Rectal smooth muscle tissue (tissue), 1 donor: ENCODE results near the gene PLEKHG4B.

Source experiments
- H3K27ac ChIP-seq: one replicate; pipeline ENCODE4 v1.7.0; 2013; ENCODE audit warnings: low read depth, low read length, inconsistent platforms
- H3K27me3 ChIP-seq: one replicate; pipeline ENCODE4 v1.7.0; 2013; ENCODE audit warnings: low read length; ENCODE audit not compliant: control insufficient read depth, insufficient read depth
- H3K36me3 ChIP-seq: one replicate; pipeline ENCODE4 v1.7.0; 2013; ENCODE audit warnings: low read length; ENCODE audit not compliant: control insufficient read depth, insufficient read depth
- H3K4me1 ChIP-seq: one replicate; pipeline ENCODE4 v1.7.0; 2013; ENCODE audit warnings: low read length; ENCODE audit not compliant: control insufficient read depth, insufficient read depth
- H3K4me3 ChIP-seq: one replicate; pipeline ENCODE4 v1.7.0; 2013; ENCODE audit warnings: low read length
- H3K9ac ChIP-seq: one replicate; pipeline ENCODE4 v1.7.0; 2013; ENCODE audit warnings: low read length

The PLEKHG4B gene

DNA sequence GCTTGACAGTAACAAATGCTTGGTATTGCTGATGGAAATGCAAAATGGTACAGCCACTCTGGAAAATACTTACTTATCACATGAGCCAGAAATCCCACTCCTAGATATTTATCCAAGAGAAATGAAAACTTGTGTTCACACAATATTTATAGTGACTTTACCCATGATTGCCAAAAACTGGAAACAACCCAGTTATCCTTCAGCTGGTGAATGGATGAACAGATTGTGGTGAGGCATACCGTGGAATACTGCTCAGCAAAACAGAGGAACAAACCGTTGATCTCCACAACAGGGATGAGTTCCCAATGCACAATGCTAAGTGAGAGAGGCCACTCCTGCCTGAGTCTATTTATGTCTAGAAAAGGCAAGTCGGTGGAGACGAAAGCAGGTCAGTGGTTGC lies 58.8 kb downstream of the PLEKHG4B start:
- Histone ChIP-seq H3K36me3 (no peaks in the 10 kb centered on the region), H3K4me1 (no peaks in the 10 kb centered on the region), H3K27ac (no peak overlapping the region), H3K4me3 (no peak overlapping the region), H3K27me3 (no peaks in the 10 kb centered on the region), H3K9ac (no peak overlapping the region)

DNA sequence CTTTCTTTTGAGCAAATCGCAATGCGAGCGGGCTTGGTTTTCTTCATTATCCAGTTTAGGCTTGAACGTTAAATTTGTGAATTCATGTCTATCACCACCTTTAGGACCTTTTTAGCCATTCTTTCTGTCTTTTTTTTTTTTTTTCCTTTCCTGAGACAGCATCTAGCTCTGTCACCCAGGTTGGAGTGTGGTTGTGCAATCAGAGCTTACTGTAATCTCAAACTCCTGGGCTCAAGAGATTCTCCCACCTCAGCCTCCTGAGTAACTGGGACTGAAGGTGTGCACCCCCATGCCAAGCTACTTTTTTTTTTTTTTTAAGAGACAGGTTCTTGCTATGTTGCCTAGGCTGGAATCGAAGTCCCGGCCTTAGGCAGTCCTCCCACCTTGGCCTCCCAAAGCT lies 60.1 kb downstream of the PLEKHG4B start:
- Histone ChIP-seq H3K27me3 (no peaks in the 10 kb centered on the region), H3K9ac (no peak overlapping the region), H3K36me3 (no peaks in the 10 kb centered on the region), H3K27ac (no peak overlapping the region), H3K4me1 (no peaks in the 10 kb centered on the region), H3K4me3 (no peak overlapping the region)

DNA sequence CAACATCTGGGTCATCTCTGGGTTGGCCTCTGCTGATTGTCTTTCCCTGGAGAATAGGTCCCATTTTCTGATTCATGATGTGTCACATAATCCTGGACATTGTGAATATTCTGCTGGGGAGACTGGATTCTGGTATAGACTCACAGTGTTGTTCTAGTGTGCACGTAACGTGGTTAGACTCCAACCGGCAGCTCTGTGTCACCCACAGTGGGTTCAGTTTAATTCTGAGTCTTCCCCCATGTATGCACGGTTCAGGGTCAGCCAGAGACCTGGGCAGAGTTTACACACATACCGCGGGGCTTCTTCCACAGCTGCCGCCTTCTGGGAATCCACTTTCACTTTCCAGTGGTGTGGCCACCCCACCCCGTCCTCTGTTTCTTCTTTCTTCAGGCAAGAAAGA lies 61.3 kb downstream of the PLEKHG4B start:
- H3K36me3 ChIP-seq = no peaks in the 10 kb centered on the region
- no peak overlapping the region for H3K4me3 ChIP-seq
- H3K27ac ChIP-seq = no peak overlapping the region
- no peak overlapping the region for H3K9ac ChIP-seq
- H3K4me1 ChIP-seq = no peaks in the 10 kb centered on the region
- no peaks in the 10 kb centered on the region for H3K27me3 ChIP-seq

DNA sequence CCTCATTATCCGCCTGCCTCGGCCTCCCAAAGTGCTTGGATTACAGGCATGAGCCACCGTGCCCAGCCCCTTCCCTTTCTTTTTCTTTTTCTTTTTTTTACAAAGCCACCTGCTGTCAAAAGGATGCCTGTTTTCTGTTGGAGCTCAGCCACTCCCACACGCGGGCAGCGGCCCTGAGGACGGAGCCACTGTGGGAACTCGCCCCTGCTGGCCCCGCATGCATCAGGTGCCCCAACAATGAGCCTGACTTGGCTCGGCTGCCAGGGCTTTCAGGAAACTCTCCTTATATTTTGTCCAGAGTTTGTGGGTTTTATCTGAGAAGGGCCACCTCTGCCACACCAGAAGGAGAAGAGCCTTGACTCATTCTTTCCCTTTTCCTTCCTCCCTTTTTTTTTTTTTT lies 62.3 kb downstream of the PLEKHG4B start:
- Histone ChIP-seq H3K9ac (no peak overlapping the region), H3K4me3 (no peak overlapping the region), H3K27ac (no peak overlapping the region), H3K27me3 (no peaks in the 10 kb centered on the region), H3K4me1 (no peaks in the 10 kb centered on the region), H3K36me3 (no peaks in the 10 kb centered on the region)

DNA sequence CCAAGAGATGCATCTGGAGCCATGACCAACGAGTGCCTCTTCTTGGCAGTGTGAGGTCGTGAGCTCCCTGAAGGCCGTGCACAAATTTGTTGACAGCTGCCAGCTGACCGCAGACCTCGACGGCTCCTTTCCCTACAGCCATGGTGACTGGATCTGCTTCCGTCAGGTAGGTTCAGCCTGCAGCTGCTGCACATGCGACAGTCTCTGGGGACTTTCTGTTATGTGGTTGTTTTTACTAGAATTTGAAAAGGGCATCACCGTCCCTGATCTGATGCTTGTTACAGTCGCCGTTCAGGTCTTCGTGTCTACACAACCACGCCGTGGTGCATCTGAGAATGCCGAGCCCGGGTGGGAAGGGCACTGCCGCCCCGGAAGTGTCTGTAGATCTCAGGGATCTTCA lies 62.9 kb downstream of the PLEKHG4B start:
- no peaks in the 10 kb centered on the region for H3K27me3 ChIP-seq
- H3K4me3 ChIP-seq = no peak overlapping the region
- H3K9ac ChIP-seq = no peak overlapping the region
- H3K27ac ChIP-seq = no peak overlapping the region
- H3K36me3 ChIP-seq = no peaks in the 10 kb centered on the region
- no peaks in the 10 kb centered on the region for H3K4me1 ChIP-seq

DNA sequence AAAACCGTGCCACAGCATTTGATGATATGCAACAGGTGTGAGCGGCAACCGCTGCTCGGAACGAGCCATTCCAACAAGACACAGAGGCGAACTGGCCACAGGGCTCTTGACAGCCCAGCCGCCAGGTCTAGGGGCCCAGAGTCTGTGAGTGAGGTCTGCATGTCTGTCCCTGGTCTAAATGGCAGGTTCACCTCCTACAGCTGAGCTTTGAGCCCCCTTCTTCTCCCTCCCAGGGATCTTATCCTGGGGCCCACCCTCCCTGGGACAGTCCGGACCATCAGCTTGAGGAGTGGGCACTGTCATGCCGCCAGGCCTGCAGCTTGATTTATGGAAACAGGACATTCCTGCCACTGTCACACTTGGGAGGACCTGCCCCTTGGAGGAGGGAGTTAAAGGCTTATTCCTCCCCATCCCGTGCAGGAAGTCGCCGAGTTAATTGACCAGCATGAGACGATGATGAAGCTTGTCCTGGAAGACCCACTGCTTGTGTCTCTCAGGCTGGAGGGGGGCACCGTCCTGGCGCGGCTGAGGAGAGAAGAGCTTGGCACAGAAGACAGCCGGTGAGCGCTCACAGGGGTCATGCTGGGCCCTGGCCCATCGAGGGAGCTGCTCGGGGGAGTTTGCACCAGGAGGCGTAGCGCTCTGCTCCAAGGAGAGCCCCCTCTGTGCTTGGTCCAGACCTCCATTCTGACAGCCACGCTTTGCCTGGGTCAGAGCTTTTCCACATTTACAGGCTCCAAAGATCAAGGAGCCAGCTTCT lies 63.9 kb downstream of the PLEKHG4B start:
- H3K4me1 ChIP-seq = no peaks in the 10 kb centered on the region
- no peak overlapping the region for H3K9ac ChIP-seq
- H3K27me3 ChIP-seq = no peaks in the 10 kb centered on the region
- H3K27ac ChIP-seq = no peak overlapping the region
- H3K4me3 ChIP-seq = no peak overlapping the region
- no peaks in the 10 kb centered on the region for H3K36me3 ChIP-seq

DNA sequence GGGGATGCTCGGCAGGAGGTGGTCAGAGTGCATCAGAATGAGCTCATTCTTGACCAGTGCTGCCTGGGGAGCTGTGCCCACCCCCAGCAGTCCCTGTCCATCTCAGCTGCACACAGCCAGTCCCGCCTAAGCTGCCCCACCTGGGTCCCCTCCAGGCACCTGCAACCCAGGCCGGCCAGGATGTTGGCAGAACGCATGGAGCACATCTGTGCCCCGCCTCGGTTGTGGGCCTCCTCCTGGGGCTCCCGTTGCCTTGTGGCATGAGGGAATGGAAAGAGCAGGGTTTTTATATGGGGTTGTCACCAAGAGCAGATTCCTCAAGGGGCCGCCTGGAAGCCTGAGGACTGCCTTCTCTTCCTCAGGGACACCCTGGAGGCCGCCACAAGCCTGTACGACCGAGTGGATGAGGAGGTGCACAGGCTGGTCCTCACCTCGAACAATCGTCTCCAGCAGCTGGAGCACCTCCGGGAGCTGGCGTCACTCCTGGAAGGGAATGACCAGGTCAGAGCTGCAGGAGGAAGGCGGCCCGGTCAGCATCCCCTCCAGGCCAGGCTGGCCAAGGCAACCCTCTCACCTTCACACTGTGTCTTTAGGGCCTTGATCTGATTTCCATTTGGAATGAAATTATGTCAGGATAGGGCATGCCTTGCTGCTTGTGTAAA lies 64.6 kb downstream of the PLEKHG4B start:
- H3K27ac ChIP-seq = no peak overlapping the region
- no peaks in the 10 kb centered on the region for H3K27me3 ChIP-seq
- H3K4me3 ChIP-seq = no peak overlapping the region
- H3K36me3 ChIP-seq = no peaks in the 10 kb centered on the region
- no peak overlapping the region for H3K9ac ChIP-seq
- no peaks in the 10 kb centered on the region for H3K4me1 ChIP-seq

DNA sequence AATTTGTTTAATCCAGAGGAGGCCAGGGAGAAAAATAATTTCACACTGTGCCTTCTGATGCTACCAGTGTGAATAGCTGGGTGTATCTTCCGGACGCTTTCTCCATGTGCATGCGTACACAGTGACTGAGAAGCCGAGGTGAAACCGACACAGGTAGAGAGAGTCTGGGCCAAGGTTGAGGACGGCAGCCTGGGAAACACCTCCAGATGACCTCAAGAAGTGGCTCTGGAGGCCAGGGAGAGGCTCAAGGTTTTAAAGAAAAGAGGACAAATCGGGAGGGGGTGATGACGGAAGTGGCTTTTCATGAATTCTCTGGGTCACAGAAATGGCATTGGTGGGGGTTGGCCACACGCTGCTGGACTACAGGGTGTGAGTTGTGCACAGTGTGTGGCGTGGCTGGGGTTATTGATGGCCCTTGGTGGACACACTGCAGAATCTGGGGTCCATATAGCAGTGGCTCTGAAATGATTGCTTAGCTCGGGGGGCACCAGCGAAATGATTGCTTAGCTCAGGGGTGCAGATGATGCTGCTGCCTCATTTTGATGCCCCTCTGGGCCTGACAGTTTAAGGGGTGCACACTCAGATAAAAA lies 65.3 kb downstream of the PLEKHG4B start:
- Histone ChIP-seq H3K4me1 (no peaks in the 10 kb centered on the region), H3K9ac (no peak overlapping the region), H3K36me3 (no peaks in the 10 kb centered on the region), H3K27me3 (no peaks in the 10 kb centered on the region), H3K27ac (no peak overlapping the region), H3K4me3 (no peak overlapping the region)

DNA sequence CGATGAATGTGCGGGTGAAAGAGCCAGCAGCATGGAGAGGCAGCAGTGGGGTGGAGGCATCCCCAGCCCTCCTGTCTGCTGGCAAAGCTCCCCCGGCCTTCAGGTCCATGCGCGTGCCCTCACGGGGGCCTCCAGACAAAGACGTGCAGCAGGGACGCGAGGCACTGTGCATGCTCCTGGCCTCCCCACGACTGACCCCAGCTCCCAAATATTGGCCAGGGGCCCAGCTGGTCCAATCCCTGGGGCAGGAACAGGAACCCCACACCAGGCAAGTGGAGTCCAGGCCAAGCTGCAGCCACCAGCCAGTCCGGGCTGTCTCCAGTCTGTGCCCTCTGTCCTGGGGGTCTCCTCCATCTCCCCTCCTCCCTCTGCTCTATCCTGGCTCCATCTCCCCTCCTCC lies 65.8 kb downstream of the PLEKHG4B start:
- Histone ChIP-seq H3K9ac (no peak overlapping the region), H3K4me3 (no peak overlapping the region), H3K27me3 (no peaks in the 10 kb centered on the region), H3K27ac (no peak overlapping the region), H3K4me1 (no peaks in the 10 kb centered on the region), H3K36me3 (no peaks in the 10 kb centered on the region)

DNA sequence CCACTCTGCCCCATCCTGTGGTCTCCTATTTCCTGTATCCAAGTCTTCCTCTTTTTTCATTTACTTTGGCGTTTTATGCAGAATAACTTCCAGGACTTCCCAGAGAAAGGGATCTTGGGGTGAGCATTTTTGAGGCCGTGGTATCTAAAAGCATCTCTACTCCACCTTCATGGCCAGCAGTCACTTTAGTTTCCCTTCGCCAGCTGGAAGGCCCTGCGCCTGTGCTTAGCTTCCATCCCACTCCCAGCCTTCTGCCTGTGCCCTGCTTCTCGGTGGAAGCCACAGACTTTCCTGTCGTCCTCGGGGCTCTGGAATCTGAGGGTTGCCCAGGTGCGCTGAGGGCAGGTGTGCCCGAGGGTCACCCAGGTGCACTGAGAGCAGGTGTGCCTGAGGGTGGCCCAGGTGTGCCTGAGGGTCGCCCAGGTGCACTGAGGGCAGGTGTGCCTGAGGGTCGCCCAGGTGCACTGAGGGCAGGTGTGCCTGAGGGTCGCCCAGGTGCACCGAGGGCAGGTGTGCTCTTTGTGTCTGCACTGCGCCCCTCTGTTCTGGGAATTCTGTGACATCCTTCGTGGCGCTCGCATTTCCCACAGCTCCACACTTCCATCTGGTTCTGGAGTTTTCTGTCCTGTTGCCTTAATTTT lies 67.0 kb downstream of the PLEKHG4B start:
- Histone ChIP-seq H3K4me3 (no peak overlapping the region), H3K36me3 (no peaks in the 10 kb centered on the region), H3K4me1 (no peaks in the 10 kb centered on the region), H3K27me3 (no peaks in the 10 kb centered on the region), H3K9ac (no peak overlapping the region), H3K27ac (no peak overlapping the region)

DNA sequence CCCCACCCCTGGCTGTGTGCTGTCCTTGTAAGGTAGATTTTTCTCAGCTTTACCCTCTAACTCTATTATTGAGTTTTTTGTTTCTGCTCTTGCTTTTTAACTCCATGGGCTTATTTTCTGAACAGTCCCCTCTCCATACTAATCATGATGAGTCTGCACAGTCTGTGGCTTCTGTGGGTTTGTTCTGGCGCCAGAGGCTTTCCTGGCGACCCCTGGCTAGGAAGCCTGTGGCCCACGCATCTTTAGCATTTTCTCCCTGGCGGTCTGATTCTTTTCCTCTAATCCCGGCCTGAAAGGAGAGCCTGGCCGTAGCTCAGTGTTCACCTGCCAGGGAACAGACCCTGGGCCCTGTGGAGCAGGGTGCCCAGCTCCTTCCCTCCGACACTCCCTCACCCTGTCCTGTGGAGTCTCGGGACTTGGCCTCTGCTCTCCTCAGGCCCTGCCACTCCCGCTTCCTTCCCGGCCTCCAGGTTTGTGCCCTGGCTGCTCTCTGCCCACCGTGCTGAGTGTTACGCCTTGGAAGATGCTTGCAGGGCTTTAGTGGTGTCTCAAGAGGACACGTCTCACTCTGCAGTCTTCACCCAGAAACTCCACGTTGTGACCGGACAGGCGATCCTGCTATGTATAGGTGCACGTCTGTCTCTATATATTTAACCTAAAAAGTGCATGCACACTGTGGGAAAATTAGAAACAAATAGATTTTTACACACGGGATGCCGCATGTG lies 67.6 kb downstream of the PLEKHG4B start:
- no peaks in the 10 kb centered on the region for H3K36me3 ChIP-seq
- no peaks in the 10 kb centered on the region for H3K27me3 ChIP-seq
- no peak overlapping the region for H3K9ac ChIP-seq

DNA sequence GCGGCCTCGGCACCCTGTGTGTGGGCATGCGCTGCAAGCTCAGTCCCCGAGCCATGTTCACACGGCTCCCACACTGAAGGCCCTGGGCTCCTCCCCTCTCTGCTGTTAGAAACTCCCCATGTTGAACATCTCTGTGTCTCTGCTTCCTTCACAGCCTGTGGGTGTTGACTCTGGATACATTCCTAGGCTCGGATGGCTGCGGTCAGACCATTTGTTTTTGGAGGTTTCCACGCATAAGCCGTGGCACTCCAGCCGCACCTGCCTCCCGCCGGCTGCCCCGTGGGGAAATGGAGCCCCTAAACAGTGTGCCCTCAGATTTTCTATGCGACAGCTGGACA lies 68.2 kb downstream of the PLEKHG4B start:
- Histone ChIP-seq H3K4me3 (no peak overlapping the region), H3K9ac (no peak overlapping the region), H3K27ac (no peak overlapping the region), H3K4me1 (no peaks in the 10 kb centered on the region), H3K36me3 (no peaks in the 10 kb centered on the region), H3K27me3 (no peaks in the 10 kb centered on the region)

More for the DNA sequence above, 67.6 kb downstream of the PLEKHG4B start:
- Histone ChIP-seq H3K4me3 (no peak overlapping the region), H3K4me1 (no peaks in the 10 kb centered on the region), H3K27ac (no peak overlapping the region)
